Psoas muscle (tissue), 8 donors: ENCODE results near the gene OLAH. TPM values are rescaled to one million over a fixed set of nuclear protein-coding genes. Genes with fewer than 3 reads are reported as not detected.

Experiments used
- ATAC-seq, 4 donors: fragments of 200-7000 bp; cut with Tn5 transposase; one replicate each; pipeline ENCODE4 v1.9.1; 2020; ENCODE audit warnings: moderate library complexity in 3 of 4, mild to moderate bottlenecking in 2 of 4
- DNase-seq, 2 donors: peaks; one replicate each; pipeline ENCODE4 v3.0.0-alpha.2; 2020
- H3K27ac ChIP-seq: fragments of 200-600 bp; one replicate; pipeline ENCODE4 v1.8.0; 2022
- H3K27me3 ChIP-seq, 3 donors: fragments of 200-600 bp in 1 of 3; one replicate each; pipeline versions ENCODE4 v1.6.1 to v1.8.0; 2013 to 2022; ENCODE audit warnings: low read length in 2 of 3, mild to moderate bottlenecking in 2 of 3, moderate library complexity in 1 of 3; ENCODE audit not compliant: insufficient read depth in 3 of 3
- H3K36me3 ChIP-seq, 2 donors: fragments of 200-600 bp in 1 of 2; one replicate each; pipeline versions ENCODE4 v1.6.1 to v1.8.0; 2013 to 2022; ENCODE audit warnings: low read depth in 1 of 2, mild to moderate bottlenecking in 1 of 2, moderate library complexity in 1 of 2; ENCODE audit not compliant: insufficient read depth in 1 of 2
- H3K4me1 ChIP-seq: fragments of 200-600 bp; one replicate; pipeline ENCODE4 v1.8.0; 2022
- H3K4me3 ChIP-seq: fragments of 200-600 bp; one replicate; pipeline ENCODE4 v1.8.0; 2022; ENCODE audit warnings: mild to moderate bottlenecking
- H3K9me3 ChIP-seq: fragments of 200-600 bp; one replicate; pipeline ENCODE4 v1.8.0; 2022
- CTCF ChIP-seq: fragments of 200-600 bp; IDR thresholded peaks from one replicate; pipeline ENCODE4 v1.8.0; 2022; ENCODE audit warnings: antibody characterized with exemption
- WGBS, 3 donors: extraction: QIAGEN DNeasy Blood & Tissue Kit; methylation state at CpG; one replicate each; pipeline versions ENCODE4 v1.1.6 to v1.1.7; 2013; 5-methylcytosine and 5-hydroxymethylcytosine counted together
- intact Hi-C, 2 donors: fragments of 100-400 bp; cut with DNase I; formaldehyde crosslinking; loops; one replicate each; pipeline versions ENCODE4 v1.11.0 to v1.14.2; 2022
- polyA plus RNA-seq, 3 donors: library from polyadenylated mRNA; stranded (reverse); fragments of 200-250 nt; gene quantifications; one replicate each; pipeline ENCODE4 v1.2.3, GENCODE V29; 2013
- total RNA-seq, 4 donors: library from RNA; stranded (reverse); fragmentation: NEBNext Ultra II Directional in 2 of 4; extraction: Animal tissue kit (Norgen Biotek cat#: 25700) in 2 of 4; gene quantifications; one replicate each; pipeline versions ENCODE4 v1.2.1 to v1.2.4, GENCODE V29; 2021 to 2023
- donor health status: healthy with polysubstance abuse.
- donor health status: DM: no; HTN: no; CAD: no; lungs with moderate emphysema.
- donor health status: Bipolar disorder and iron deficiency.
- donor health status: healthy.
- donor health status: DM: yes; HTN: yes; CAD: no.
- donor health status: DM: no; HTN: no; CAD: no.
- donor health status: DM: no; HTN: no; CAD: no.
- donor health status: DM: yes; HTN: yes; CAD: no.

The OLAH gene
- total and polyA plus RNA-seq, 7 donors = 0.25 to 0.99 (median 0.34) TPM; not detected in 3

- ATAC-seq (no peak), DNase-seq (no peak)
- no peaks in the 10 kb centered on the region for H3K4me1 ChIP-seq
- WGBS, 3 donors = 63 to 79% (median 65%) methylated on average over 3 of the region's 3 CpGs
- H3K36me3 ChIP-seq = no peaks in the 10 kb centered on the region
- no peaks in the 10 kb centered on the region for H3K27me3 ChIP-seq
- intact Hi-C loops = no loop called here
- no peaks in the 10 kb centered on the region for H3K9me3 ChIP-seq
- no peak for TF ChIP-seq CTCF
- H3K27ac ChIP-seq = no peak overlapping the region
- no peak overlapping the region for H3K4me3 ChIP-seq
These were observed 16.0 kb upstream of the OLAH start for GRCh38 chr10:15027741-15028140.

GRCh38 chr10:15035385-15036301, 8.1 kb upstream of the OLAH start:
- no peak for DNase-seq
- no peaks in the 10 kb centered on the region for H3K27me3 ChIP-seq
- no peaks in the 10 kb centered on the region for H3K9me3 ChIP-seq
- H3K36me3 ChIP-seq = no peaks in the 10 kb centered on the region
- no peak overlapping the region for H3K4me3 ChIP-seq
- no peak for TF ChIP-seq CTCF
- H3K4me1 ChIP-seq = no peaks in the 10 kb centered on the region
- no peak for ATAC-seq
- intact Hi-C loops = no loop called here
- WGBS, 3 donors = 63 to 68% (median 66%) methylated on average over 18 of the region's 18 CpGs
- H3K27ac ChIP-seq = no peak overlapping the region

GRCh38 chr10:15037691-15038090, 6.1 kb upstream of the OLAH start:
- H3K27ac ChIP-seq = no peak overlapping the region
- no peaks in the 10 kb centered on the region for H3K27me3 ChIP-seq
- 53 to 68% (median 58%) methylated on average over 4 of the region's 4 CpGs for WGBS, 3 donors
- H3K36me3 ChIP-seq = no peaks in the 10 kb centered on the region
- H3K4me3 ChIP-seq = no peak overlapping the region
- no peak for TF ChIP-seq CTCF
- H3K9me3 ChIP-seq = no peaks in the 10 kb centered on the region
- ATAC-seq (no peak), DNase-seq (no peak)
- intact Hi-C loops = no loop called here
- H3K4me1 ChIP-seq = no peaks in the 10 kb centered on the region

GRCh38 chr10:15038416-15038815, 5.3 kb upstream of the OLAH start:
- Histone ChIP-seq H3K4me3 (no peak overlapping the region), H3K27ac (no peak overlapping the region), H3K9me3 (no peaks in the 10 kb centered on the region), H3K36me3 (no peaks in the 10 kb centered on the region), H3K27me3 (no peaks in the 10 kb centered on the region), H3K4me1 (no peaks in the 10 kb centered on the region)
- ATAC-seq (no peak), DNase-seq (no peak)
- intact Hi-C loops = no loop called here
- no peak for TF ChIP-seq CTCF
- 71 to 80% (median 79%) methylated on average over 10 of the region's 10 CpGs for WGBS, 3 donors
